GM12878 (cell line): Measurements from ENCODE around the gene LXN. TPM values are rescaled to one million over a fixed set of nuclear protein-coding genes. Genes with fewer than 3 reads are reported as not detected.

ENCODE experiments used
- ATAC-seq: fragments of 200-7000 bp; cut with Tn5 transposase; 3 replicates; pipeline ENCODE4 v1.9.1; 2020; ENCODE audit warnings: mild to moderate bottlenecking, moderate library complexity
- BruUV-seq: library from RNA; stranded (reverse); fragments of 400-500 nt; replicated peaks from 2 replicates; lab custom pipeline; 2021; lab: Mats Ljungman, UMichigan
- CTCF ChIA-PET: fragments of 300-600 bp; sonication (Branson Sonifier 250); formaldehyde crosslinking; extraction: SDS; loops from one replicate; lab custom pipeline; 2021; ENCODE audit warnings: inconsistent platforms; lab: Yijun Ruan, JAX
- POLR2A ChIA-PET: fragments of 350-600 bp; formaldehyde crosslinking; extraction: SDS; loops from one replicate; lab custom pipeline; 2021; ENCODE audit warnings: inconsistent platforms; lab: Charles Lee
- RAD21 ChIA-PET: fragments of 300-600 bp; sonication (Branson Sonifier 250); formaldehyde crosslinking; loops from one replicate; lab custom pipeline; 2023; ENCODE audit warnings: antibody characterized with exemption; ENCODE audit not compliant: unreplicated experiment; lab: Charles Lee
- SMC1A ChIA-PET: fragments of 300-600 bp; sonication (Branson Sonifier 250); formaldehyde crosslinking; loops from one replicate; lab custom pipeline; 2023; ENCODE audit not compliant: unreplicated experiment, uncharacterized antibody; lab: Charles Lee
- DNase-seq: peaks from one replicate; pipeline ENCODE4 v3.0.0-alpha.2; 2011; ENCODE audit warnings: low read depth, low spot score
- FAIRE-seq: peaks from 3 replicates; lab custom pipeline; 2011; peaks lifted over from hg19 to GRCh38; lab: Jason Lieb, UNC
- H2AFZ ChIP-seq: 2 replicates; pipeline ENCODE4 v1.6.0; 2011; ENCODE audit warnings: low read depth, low read length, control low read depth; ENCODE audit not compliant: control insufficient read depth
- H3K27ac ChIP-seq: 2 replicates; pipeline ENCODE4 v1.5.1; 2011; ENCODE audit warnings: control low read depth; ENCODE audit not compliant: control insufficient read depth, insufficient read depth
- H3K27me3 ChIP-seq, 2 experiments: replicated peaks in 1 of 2; 2 replicates each; pipeline versions ENCODE4 v1.6.0 to v1.6.1; 2011; ENCODE audit warnings: low read length in 1 of 2; ENCODE audit not compliant: control insufficient read depth in 2 of 2, insufficient read depth in 2 of 2
- H3K36me3 ChIP-seq, 2 experiments: 2 replicates each; pipeline ENCODE4 v1.5.1; 2011; ENCODE audit warnings: low read length in 1 of 2; ENCODE audit not compliant: control insufficient read depth in 2 of 2, insufficient read depth in 2 of 2
- H3K4me1 ChIP-seq: 2 replicates; pipeline ENCODE4 v1.6.1; 2011; ENCODE audit warnings: mild to moderate bottlenecking, low read length, moderate library complexity, mixed read lengths; ENCODE audit not compliant: control insufficient read depth, insufficient read depth
- H3K4me2 ChIP-seq: 2 replicates; pipeline ENCODE4 v1.6.0; 2011; ENCODE audit warnings: control low read depth; ENCODE audit not compliant: control insufficient read depth, insufficient read depth
- H3K4me3 ChIP-seq: fragments of 200-600 bp; sonication (generic); 2 replicates; pipeline ENCODE4 v1.5.1; 2016
- H3K79me2 ChIP-seq: 2 replicates; pipeline ENCODE4 v1.6.0; 2011; ENCODE audit warnings: low read length; ENCODE audit not compliant: control insufficient read depth, insufficient read depth
- H3K9ac ChIP-seq: 2 replicates; pipeline ENCODE4 v1.8.0; 2011; ENCODE audit warnings: low read length, control low read depth, mixed read lengths; ENCODE audit not compliant: control insufficient read depth, insufficient read depth
- H3K9me3 ChIP-seq: replicated peaks from 3 replicates; pipeline ENCODE4 v1.5.1; 2011; ENCODE audit warnings: mild to moderate bottlenecking, low read length; ENCODE audit not compliant: control insufficient read depth, insufficient read depth
- H4K20me1 ChIP-seq: 2 replicates; pipeline ENCODE4 v1.6.0; 2011; ENCODE audit not compliant: control insufficient read depth, insufficient read depth
- HDAC6 ChIP-seq: fragments of 200-600 bp; sonication (generic); IDR thresholded peaks from one replicate; pipeline ENCODE4 v1.8.0; 2017; ENCODE audit warnings: antibody characterized with exemption; ENCODE audit not compliant: unreplicated experiment
- IRF3 ChIP-seq: fragments of 450-650 bp; IDR thresholded peaks from 2 replicates; pipeline ENCODE4 v1.6.1; 2014; ENCODE audit warnings: mild to moderate bottlenecking
- NKRF ChIP-seq: fragments of 450-650 bp; conservative IDR thresholded peaks from 2 replicates; pipeline ENCODE4 v1.6.1; 2017; ENCODE audit warnings: mild to moderate bottlenecking, moderate library complexity
- PAX8 ChIP-seq: fragments of 450-650 bp; IDR thresholded peaks from 2 replicates; pipeline ENCODE4 v1.6.1; 2017; ENCODE audit warnings: mild to moderate bottlenecking, moderate library complexity
- REST ChIP-seq: IDR thresholded peaks from 2 replicates; pipeline ENCODE4 v1.6.1; 2012; ENCODE audit warnings: mild to moderate bottlenecking, low read depth, low read length
- WGBS: methylation state at CpG from one replicate; pipeline ENCODE4 v1.1.6; 2016; ENCODE audit warnings: low lambda C conversion rate; ENCODE audit not compliant: insufficient replicate concordance, insufficient coverage; ENCODE audit errors: missing lambda C conversion rate; 5-methylcytosine and 5-hydroxymethylcytosine counted together
- in situ Hi-C: fragments of 300-500 bp; cut with MboI; formaldehyde crosslinking; loops from 9 replicates; pipeline ENCODE4 v1.14.3; 2018; ENCODE audit warnings: mixed read lengths
- intact Hi-C: fragments of 100-400 bp; cut with micrococcal nuclease; formaldehyde crosslinking; loops from one replicate; pipeline ENCODE4 v1.14.2; 2022; ENCODE audit not compliant: unreplicated experiment
- polyA plus RNA-seq, 11 experiments: library from polyadenylated mRNA; depleted of rRNA in 4 of 11; unstranded in 6 of 11; stranded (reverse) in 5 of 11; fragments of >200 nt; fragmentation: Nextera tagmentation in 4 of 11; fragmentation: Illumina TruSeq in 1 of 11; extraction: Ambion mirVana in 4 of 11; extraction: Trizol in 1 of 11; gene quantifications; 1 replicate in 1 of 11; 2 replicates in 10 of 11; pipeline versions ENCODE4 v1.2.1 to v1.2.3, GENCODE V29; 2011 to 2016; ENCODE audit warnings: inconsistent platforms in 2 of 11, missing spikeins in 2 of 11, low read depth in 1 of 11
- total RNA-seq, 4 experiments: library from RNA; depleted of rRNA in 3 of 4; stranded (reverse); fragments of >200 nt in 3 of 4; fragmentation: Illumina TruSeq in 1 of 4; extraction: Trizol in 1 of 4; gene quantifications; 2 replicates each; pipeline versions ENCODE4 v1.2.1 to v1.2.3, GENCODE V29; 2013 to 2021

LXN gene
- total and polyA plus RNA-seq, 10 of the 15 experiments (the other 5 are each of a cell fraction or from before 2014, with no cell fraction given), result 10.7 to 45.0 (median 20.4) TPM

- intact Hi-C loops (loop anchor here (10.0 kb wide), 1 partner anchor 528 kb away; the partner anchor contains the start of gene RSRC1), in situ Hi-C loops (no loop called here)
- FAIRE-seq (no peak), ATAC-seq (no peak), DNase-seq (no peak)
- Histone ChIP-seq H3K36me3 (no peaks in the 10 kb centered on the region), H4K20me1 (no peaks in the 10 kb centered on the region), H2AFZ (peak overlapping the region; percentile 4; the same call in 1 of the 2 replicates), H3K27me3 (no peaks in the 10 kb centered on the region), H3K4me3 (no peak overlapping the region), H3K79me2 (peaks cover 25% of the 10 kb centered on the region), H3K27ac (no peak overlapping the region), H3K4me2 (no peak overlapping the region), H3K4me1 (no peaks in the 10 kb centered on the region), H3K9me3 (no peaks in the 10 kb centered on the region), H3K9ac (no peak overlapping the region)
- CTCF ChIA-PET, result interaction anchor here (0.6 to 2.1 kb wide), 5 partner anchors 10 to 103 kb away, joined by 3 to 9 read pairs (median 4); no protein-coding TSS in a partner anchor
- WGBS, result 74% methylated on average over 6 of the region's 6 CpGs
- BruUV-seq, result no TSS peak
- RAD21 ChIA-PET, result interaction anchor here (2.7 kb wide), 1 partner anchor 103 kb away, joined by 11 read pairs; no protein-coding TSS in a partner anchor
- POLR2A ChIA-PET, result no interaction called here
- no peak for TF ChIP-seq IRF3
- TF ChIP-seq PAX8, result no peak
- TF ChIP-seq REST, result no peak
- no peak for TF ChIP-seq HDAC6
- TF ChIP-seq NKRF, result no peak
- SMC1A ChIA-PET, result interaction anchor here (1.3 to 1.4 kb wide), 2 partner anchors 30 to 106 kb away, joined by 3 read pairs; partner anchors contain the start of gene LXN
Observed at GRCh38 chr3:158642474-158643210, 29.8 kb downstream of the LXN start.
